Measurements from ENCODE around the gene CLEC16A. TPM values are rescaled to one million over a fixed set of nuclear protein-coding genes. Genes with fewer than 3 reads are reported as not detected.

CLEC16A gene
- total RNA-seq, 1 donor from 2014 or later, result 7.8 TPM

GRCh38 chr16:11094075-11094856 is 149.9 kb downstream of the CLEC16A start:
- DNase-seq (ENCODE audit: low spot score), result no peak
- TF ChIP-seq, protein P1, sequence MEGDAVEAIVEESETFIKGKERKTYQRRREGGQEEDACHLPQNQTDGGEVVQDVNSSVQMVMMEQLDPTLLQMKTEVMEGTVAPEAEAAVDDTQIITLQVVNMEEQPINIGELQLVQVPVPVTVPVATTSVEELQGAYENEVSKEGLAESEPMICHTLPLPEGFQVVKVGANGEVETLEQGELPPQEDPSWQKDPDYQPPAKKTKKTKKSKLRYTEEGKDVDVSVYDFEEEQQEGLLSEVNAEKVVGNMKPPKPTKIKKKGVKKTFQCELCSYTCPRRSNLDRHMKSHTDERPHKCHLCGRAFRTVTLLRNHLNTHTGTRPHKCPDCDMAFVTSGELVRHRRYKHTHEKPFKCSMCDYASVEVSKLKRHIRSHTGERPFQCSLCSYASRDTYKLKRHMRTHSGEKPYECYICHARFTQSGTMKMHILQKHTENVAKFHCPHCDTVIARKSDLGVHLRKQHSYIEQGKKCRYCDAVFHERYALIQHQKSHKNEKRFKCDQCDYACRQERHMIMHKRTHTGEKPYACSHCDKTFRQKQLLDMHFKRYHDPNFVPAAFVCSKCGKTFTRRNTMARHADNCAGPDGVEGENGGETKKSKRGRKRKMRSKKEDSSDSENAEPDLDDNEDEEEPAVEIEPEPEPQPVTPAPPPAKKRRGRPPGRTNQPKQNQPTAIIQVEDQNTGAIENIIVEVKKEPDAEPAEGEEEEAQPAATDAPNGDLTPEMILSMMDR (IDR thresholded peaks at IDR 0.05), result no peak
- TF ChIP-seq EZH2phosphoT487 (IDR thresholded peaks at IDR 0.05) (no peak), EZH2 (IDR thresholded peaks at IDR 0.05) (no peak)
- no peak overlapping the region for H3K4me2 ChIP-seq

DNA sequence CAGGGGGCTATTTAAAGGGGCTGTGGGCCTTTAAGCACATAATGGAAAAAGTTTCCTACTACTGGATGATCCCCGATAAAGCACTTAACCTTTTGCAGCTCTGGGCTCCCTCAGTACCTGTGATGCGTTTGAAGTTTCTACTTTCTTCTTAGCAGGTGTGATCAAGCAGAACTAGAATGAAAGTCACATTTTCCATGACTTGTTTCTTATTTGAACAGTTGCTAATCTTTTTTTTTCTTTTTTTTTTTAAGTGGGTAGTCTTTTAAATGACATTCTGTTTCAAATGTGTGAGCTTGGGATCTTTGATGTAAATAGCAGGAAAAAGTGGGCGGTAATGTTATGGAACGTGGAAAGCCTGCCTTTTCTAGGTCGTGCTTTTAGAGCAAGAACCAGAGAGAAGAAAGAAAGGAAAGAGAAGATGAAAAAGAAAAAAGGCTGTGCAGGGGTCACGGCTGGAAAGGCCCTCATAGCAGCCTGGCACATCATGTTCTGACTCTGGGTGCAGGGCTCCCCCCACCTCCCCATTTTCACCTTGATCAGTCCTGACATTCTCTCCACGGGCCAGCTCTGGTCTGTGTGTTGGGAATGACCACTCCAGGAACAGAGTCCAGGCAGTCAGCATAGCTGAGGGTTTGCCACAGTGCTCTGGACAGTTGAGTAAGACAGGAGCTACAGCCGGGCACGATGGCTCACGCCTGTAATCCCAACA is 150.6 kb downstream of the CLEC16A start:
- no peaks in the 10 kb centered on the region for H3K27me3 ChIP-seq
- no peak overlapping the region for H3K4me3 Mint-ChIP-seq
- no peaks in the 10 kb centered on the region for H3K9me3 ChIP-seq (ENCODE audit: low read depth)
- H3K79me2 ChIP-seq (ENCODE audit: low read depth), result no peaks in the 10 kb centered on the region
- H3K4me1 ChIP-seq, result peaks cover 8% of the 10 kb centered on the region
- no peak overlapping the region for H3K9ac ChIP-seq
- H4K20me1 ChIP-seq (ENCODE audit: low read depth), result no peaks in the 10 kb centered on the region
- no peaks in the 10 kb centered on the region for H3K9me3 Mint-ChIP-seq
- H3K27me3 Mint-ChIP-seq (ENCODE audit: insufficient read depth, low read depth), result peaks cover 4% of the 10 kb centered on the region
- H3K4me1 Mint-ChIP-seq, result peaks cover 39% of the 10 kb centered on the region
- no peak overlapping the region for H3K27ac ChIP-seq
- TF ChIP-seq, protein P1 (IDR thresholded peaks at IDR 0.05), result no peak
- TF ChIP-seq EZH2 (IDR thresholded peaks at IDR 0.05) (no peak), EZH2phosphoT487 (IDR thresholded peaks at IDR 0.05) (no peak)
- DNase-seq (ENCODE audit: low spot score), result no peak
- no peak overlapping the region for H3K4me3 ChIP-seq
- H2AFZ ChIP-seq (replicated peaks), result no peak overlapping the region
- H3K36me3 Mint-ChIP-seq, result peaks cover 2% of the 10 kb centered on the region
- peak overlapping the region; percentile 91 for H3K27ac Mint-ChIP-seq
- no peak overlapping the region for H3K4me2 ChIP-seq
- no peaks in the 10 kb centered on the region for H3K36me3 ChIP-seq
- H3F3A ChIP-seq (ENCODE audit: low read depth), result no peaks in the 10 kb centered on the region

More at GRCh38 chr16:11094075-11094856, 149.9 kb downstream of the CLEC16A start:
- no peak overlapping the region for H3K27ac ChIP-seq
- no peaks in the 10 kb centered on the region for H4K20me1 ChIP-seq (ENCODE audit: low read depth)
- no peaks in the 10 kb centered on the region for H3K36me3 ChIP-seq
- H2AFZ ChIP-seq (replicated peaks), result no peak overlapping the region
- Mint-ChIP-seq H3K27ac (peak overlapping the region; percentile 91), H3K9me3 (no peaks in the 10 kb centered on the region), H3K4me3 (no peak overlapping the region), H3K27me3 (ENCODE audit: insufficient read depth, low read depth) (peaks cover 6% of the 10 kb centered on the region), H3K36me3 (peaks cover 2% of the 10 kb centered on the region), H3K4me1 (peaks cover 36% of the 10 kb centered on the region)
- H3K27me3 ChIP-seq, result no peaks in the 10 kb centered on the region
- no peaks in the 10 kb centered on the region for H3K79me2 ChIP-seq (ENCODE audit: low read depth)
- no peak overlapping the region for H3K4me3 ChIP-seq
- no peaks in the 10 kb centered on the region for H3F3A ChIP-seq (ENCODE audit: low read depth)
- H3K4me1 ChIP-seq, result peaks cover 6% of the 10 kb centered on the region
- H3K9me3 ChIP-seq (ENCODE audit: low read depth), result no peaks in the 10 kb centered on the region
- H3K9ac ChIP-seq, result no peak overlapping the region

DNA sequence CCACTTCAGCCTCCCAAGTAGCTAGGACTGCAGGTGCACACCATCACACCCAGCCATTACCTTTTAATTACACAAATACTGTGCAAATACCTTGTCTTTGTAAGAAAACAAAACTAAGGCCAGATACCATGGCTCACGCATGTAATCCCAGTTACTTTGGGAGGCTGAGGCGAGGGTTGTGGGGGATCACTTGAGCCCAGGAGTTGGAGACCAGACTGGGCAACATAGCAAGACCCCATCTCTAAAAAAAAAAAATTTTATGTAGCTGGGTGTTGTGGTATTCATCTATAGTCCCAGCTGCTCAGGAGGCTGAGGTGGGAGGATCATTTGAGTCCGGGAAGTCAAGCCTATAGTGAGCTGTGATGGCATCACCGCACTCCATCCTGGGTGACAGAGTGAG is 151.6 kb downstream of the CLEC16A start:
- Histone ChIP-seq H3K79me2 (ENCODE audit: low read depth) (no peaks in the 10 kb centered on the region), H4K20me1 (ENCODE audit: low read depth) (no peaks in the 10 kb centered on the region), H3K9ac (no peak overlapping the region), H3F3A (ENCODE audit: low read depth) (no peaks in the 10 kb centered on the region), H3K4me1 (peaks cover 13% of the 10 kb centered on the region), H3K27me3 (no peaks in the 10 kb centered on the region), H3K36me3 (no peaks in the 10 kb centered on the region), H3K27ac (no peak overlapping the region), H2AFZ (replicated peaks) (no peak overlapping the region), H3K4me3 (no peak overlapping the region), H3K4me2 (no peak overlapping the region), H3K9me3 (ENCODE audit: low read depth) (no peaks in the 10 kb centered on the region)
- peaks cover 4% of the 10 kb centered on the region for H3K27me3 Mint-ChIP-seq (ENCODE audit: insufficient read depth, low read depth)
- no peak overlapping the region for H3K4me3 Mint-ChIP-seq
- TF ChIP-seq EZH2phosphoT487 (IDR thresholded peaks at IDR 0.05) (no peak), EZH2 (IDR thresholded peaks at IDR 0.05) (no peak)
- TF ChIP-seq, protein P1 (IDR thresholded peaks at IDR 0.05), result no peak
- no peak for DNase-seq (ENCODE audit: low spot score)
- H3K4me1 Mint-ChIP-seq, result peaks cover 48% of the 10 kb centered on the region
- no peaks in the 10 kb centered on the region for H3K9me3 Mint-ChIP-seq
- H3K36me3 Mint-ChIP-seq, result peaks cover 2% of the 10 kb centered on the region
- H3K27ac Mint-ChIP-seq, result no peak overlapping the region
